Smooth muscle cell (in vitro differentiated cells): Measurements from ENCODE around the gene PIM3. TPM values are rescaled to one million over a fixed set of nuclear protein-coding genes. Genes with fewer than 3 reads are reported as not detected.

Source experiments
- DNase-seq: peaks from one replicate; lab custom pipeline; 2025; ENCODE audit not compliant: unreplicated experiment; lab: John Stamatoyannopoulos, UW
- H2AFZ ChIP-seq: fragments of 200-600 bp; sonication (generic); 2 replicates; pipeline ENCODE4 v1.6.0; 2016; ENCODE audit warnings: antibody characterized with exemption, low read depth, mild to moderate bottlenecking
- H3F3A ChIP-seq: fragments of 200-600 bp; sonication (generic); 2 replicates; pipeline ENCODE4 v1.6.0; 2017; ENCODE audit warnings: antibody characterized with exemption, low read depth
- H3K27ac ChIP-seq: fragments of 200-600 bp; sonication (generic); 2 replicates; pipeline ENCODE4 v1.5.1; 2016; ENCODE audit warnings: low read depth, mild to moderate bottlenecking
- H3K27me3 ChIP-seq: fragments of 200-600 bp; sonication (generic); 2 replicates; pipeline ENCODE4 v1.6.1; 2016; ENCODE audit warnings: low read depth, mild to moderate bottlenecking
- H3K36me3 ChIP-seq: fragments of 200-600 bp; sonication (generic); 2 replicates; pipeline ENCODE4 v1.5.1; 2016; ENCODE audit warnings: low read depth
- H3K4me1 ChIP-seq: fragments of 200-600 bp; sonication (generic); 2 replicates; pipeline ENCODE4 v1.5.1; 2016; ENCODE audit warnings: low read depth
- H3K4me2 ChIP-seq: fragments of 200-600 bp; sonication (generic); 2 replicates; pipeline ENCODE4 v1.6.0; 2016; ENCODE audit warnings: mild to moderate bottlenecking
- H3K4me3 ChIP-seq: fragments of 200-600 bp; sonication (generic); 2 replicates; pipeline ENCODE4 v1.5.1; 2016; ENCODE audit warnings: mild to moderate bottlenecking
- H3K79me2 ChIP-seq: fragments of 200-600 bp; sonication (generic); 2 replicates; pipeline ENCODE4 v1.6.0; 2016; ENCODE audit warnings: low read depth, mild to moderate bottlenecking
- H3K9ac ChIP-seq: fragments of 200-600 bp; sonication (generic); 2 replicates; pipeline ENCODE4 v1.6.0; 2016; ENCODE audit warnings: low read depth
- H3K9me3 ChIP-seq: fragments of 200-600 bp; sonication (generic); replicated peaks from 2 replicates; pipeline ENCODE4 v1.5.1; 2016; ENCODE audit warnings: low read depth
- H4K20me1 ChIP-seq: fragments of 200-600 bp; sonication (generic); 2 replicates; pipeline ENCODE4 v1.6.0; 2016; ENCODE audit warnings: low read depth
- CTCF ChIP-seq: fragments of 200-600 bp; sonication (generic); IDR thresholded peaks from 2 replicates; pipeline ENCODE4 v1.5.1; 2017; ENCODE audit warnings: borderline replicate concordance, mild to moderate bottlenecking, antibody characterized with exemption; ENCODE audit not compliant: insufficient read depth, poor library complexity, severe bottlenecking
- WGBS: methylation state at CpG from one replicate; pipeline ENCODE4 v1.1.7; 2016; ENCODE audit warnings: low lambda C conversion rate; 5-methylcytosine and 5-hydroxymethylcytosine counted together
- polyA plus RNA-seq: library from polyadenylated mRNA; unstranded; fragments of >200 nt; fragmentation: Nextera tagmentation; extraction: Ambion mirVana; gene quantifications from 2 replicates; pipeline ENCODE4 v1.2.1, GENCODE V29; 2016
- total RNA-seq: library from RNA; depleted of rRNA; stranded (reverse); fragments of >200 nt; gene quantifications from 2 replicates; pipeline ENCODE4 v1.2.3, GENCODE V29; 2014

Gene PIM3
- total and polyA plus RNA-seq, 2 experiments from 2014 or later, result 19.1 to 43.3 TPM

GRCh38 chr22:49996518-49997250 is 36.1 kb downstream of the PIM3 start:
- peaks cover 7% of the 10 kb centered on the region for H3K27me3 ChIP-seq
- no peak overlapping the region for H3K4me2 ChIP-seq
- DNase-seq, result no peak
- H3F3A ChIP-seq, result no peaks in the 10 kb centered on the region
- H3K4me3 ChIP-seq, result no peak overlapping the region
- 92% methylated on average over 19 of the region's 19 CpGs for WGBS
- H3K9ac ChIP-seq, result no peak overlapping the region
- H4K20me1 ChIP-seq, result no peaks in the 10 kb centered on the region
- no peaks in the 10 kb centered on the region for H3K36me3 ChIP-seq
- no peaks in the 10 kb centered on the region for H3K79me2 ChIP-seq
- TF ChIP-seq CTCF, result no peak
- H2AFZ ChIP-seq, result no peak overlapping the region
- H3K27ac ChIP-seq, result no peak overlapping the region
- peaks cover 3% of the 10 kb centered on the region for H3K4me1 ChIP-seq
- no peaks in the 10 kb centered on the region for H3K9me3 ChIP-seq

GRCh38 chr22:49997251-49997599 is 36.7 kb downstream of the PIM3 start:
- no peaks in the 10 kb centered on the region for H3F3A ChIP-seq
- H3K4me2 ChIP-seq, result no peak overlapping the region
- H3K4me1 ChIP-seq, result peaks cover 3% of the 10 kb centered on the region
- no peaks in the 10 kb centered on the region for H4K20me1 ChIP-seq
- no peaks in the 10 kb centered on the region for H3K36me3 ChIP-seq
- no peak overlapping the region for H3K27ac ChIP-seq
- H2AFZ ChIP-seq, result no peak overlapping the region
- H3K27me3 ChIP-seq, result peaks cover 7% of the 10 kb centered on the region
- no peak overlapping the region for H3K4me3 ChIP-seq
- DNase-seq, result no peak
- 99% methylated on average over 9 of the region's 12 CpGs for WGBS
- H3K9me3 ChIP-seq, result no peaks in the 10 kb centered on the region
- TF ChIP-seq CTCF, result no peak
- no peak overlapping the region for H3K9ac ChIP-seq
- H3K79me2 ChIP-seq, result no peaks in the 10 kb centered on the region

GRCh38 chr22:49997932-49998717 is 37.6 kb downstream of the PIM3 start:
- DNase-seq, result no peak

More at GRCh38 chr22:49997932-49998717, 37.6 kb downstream of the PIM3 start:
- Histone ChIP-seq H3K27ac (no peak overlapping the region), H3K9ac (no peak overlapping the region), H3K36me3 (no peaks in the 10 kb centered on the region), H2AFZ (no peak overlapping the region), H3K79me2 (no peaks in the 10 kb centered on the region), H3K27me3 (peaks cover 7% of the 10 kb centered on the region), H3K9me3 (no peaks in the 10 kb centered on the region), H3K4me3 (no peak overlapping the region), H4K20me1 (no peaks in the 10 kb centered on the region), H3K4me1 (peaks cover 3% of the 10 kb centered on the region), H3K4me2 (no peak overlapping the region), H3F3A (no peaks in the 10 kb centered on the region)
- WGBS, result 95% methylated on average over 20 of the region's 21 CpGs
- no peak for TF ChIP-seq CTCF
